Measurements from ENCODE around the gene HERC4. TPM values are rescaled to one million over a fixed set of nuclear protein-coding genes. Genes with fewer than 3 reads are reported as not detected.

HERC4 gene
- total and polyA plus RNA-seq, 12 donors: 21.3 to 75.6 (median 49.7) TPM

GRCh38 chr10:68087685-68088401, 12.8 kb upstream of the HERC4 start:
- no peak for DNase-seq
- TF ChIP-seq POLR2A (IDR thresholded peaks at IDR 0.05): no peak
- no peak for TF ChIP-seq CTCF (IDR thresholded peaks at IDR 0.05)
- intact Hi-C loops (cut with DNase I): loop anchor here (5.0 to 10.0 kb wide), 3 partner anchors 59 to 217 kb away; no protein-coding TSS in a partner anchor
- H3K27ac ChIP-seq: no peak overlapping the region
- no peak overlapping the region for H3K4me3 ChIP-seq
- no peaks in the 10 kb centered on the region for H3K27me3 ChIP-seq
- 49 to 86% (median 66%) methylated on average over 2 of the region's 2 CpGs for WGBS, 4 donors
- H3K4me1 ChIP-seq (replicated peaks in 1 of 2): no peaks in the 10 kb centered on the region
- H3K36me3 ChIP-seq (replicated peaks in 1 of 2): no peaks in the 10 kb centered on the region
- no peaks in the 10 kb centered on the region for H3K9me3 ChIP-seq (replicated peaks in 1 of 3)

- intact Hi-C loops (cut with DNase I): loop anchor here (5.0 to 10.0 kb wide), 3 partner anchors 60 to 218 kb away; no protein-coding TSS in a partner anchor
- Histone ChIP-seq H3K9me3 (replicated peaks in 1 of 3) (no peaks in the 10 kb centered on the region), H3K4me3 (no peak overlapping the region), H3K4me1 (replicated peaks in 1 of 2) (no peaks in the 10 kb centered on the region), H3K27me3 (no peaks in the 10 kb centered on the region), H3K36me3 (replicated peaks in 1 of 2) (no peaks in the 10 kb centered on the region), H3K27ac (no peak overlapping the region)
- WGBS, 4 donors: 84 to 89% (median 86%) methylated on average over 7 of the region's 7 CpGs
- DNase-seq: no peak
- TF ChIP-seq CTCF (IDR thresholded peaks at IDR 0.05): no peak
- no peak for TF ChIP-seq POLR2A (IDR thresholded peaks at IDR 0.05)
Measured at GRCh38 chr10:68086910-68087684, 12.0 kb upstream of the HERC4 start.

- no peaks in the 10 kb centered on the region for H3K36me3 ChIP-seq (replicated peaks in 1 of 2)
- intact Hi-C loops (cut with DNase I): loop anchor here (5.0 to 10.0 kb wide), 3 partner anchors 61 to 219 kb away; no protein-coding TSS in a partner anchor
- 68 to 75% (median 72%) methylated on average over 2 of the region's 2 CpGs for WGBS, 4 donors
- no peak for TF ChIP-seq CTCF (IDR thresholded peaks at IDR 0.05)
- TF ChIP-seq POLR2A (IDR thresholded peaks at IDR 0.05): no peak
- H3K4me3 ChIP-seq: no peak overlapping the region
- no peaks in the 10 kb centered on the region for H3K9me3 ChIP-seq (replicated peaks in 1 of 3)
- H3K27me3 ChIP-seq: no peaks in the 10 kb centered on the region
- no peaks in the 10 kb centered on the region for H3K4me1 ChIP-seq (replicated peaks in 1 of 2)
- H3K27ac ChIP-seq: no peak overlapping the region
- no peak for DNase-seq
Measured at GRCh38 chr10:68086011-68086410, 10.9 kb upstream of the HERC4 start.

GRCh38 chr10:68084469-68084868, 9.4 kb upstream of the HERC4 start:
- H3K27ac ChIP-seq: no peak overlapping the region
- no peak overlapping the region for H3K4me3 ChIP-seq

More at GRCh38 chr10:68084469-68084868, 9.4 kb upstream of the HERC4 start:
- intact Hi-C loops (cut with DNase I): loop anchor here (5.0 to 10.0 kb wide), 4 partner anchors 73 to 220 kb away; no protein-coding TSS in a partner anchor
- H3K36me3 ChIP-seq (replicated peaks in 1 of 2): no peaks in the 10 kb centered on the region
- no peaks in the 10 kb centered on the region for H3K4me1 ChIP-seq (replicated peaks in 1 of 2)
- TF ChIP-seq POLR2A (IDR thresholded peaks at IDR 0.05) (no peak), CTCF (IDR thresholded peaks at IDR 0.05) (no peak)
- no peak for DNase-seq
- no peaks in the 10 kb centered on the region for H3K27me3 ChIP-seq
- no peaks in the 10 kb centered on the region for H3K9me3 ChIP-seq (replicated peaks in 1 of 3)
- 77 to 88% (median 83%) methylated on average over 4 of the region's 4 CpGs for WGBS, 4 donors

Measured in adrenal gland (tissue), 12 donors.